NCI-H1417 treated with DMSO at 0.1 percent for 48 hours (cell line): ENCODE results near the gene KRTAP5-1.

Experiments
- DNase-seq: peaks from one replicate; lab custom pipeline; 2025; lab: John Stamatoyannopoulos, UW

The KRTAP5-1 gene

DNA sequence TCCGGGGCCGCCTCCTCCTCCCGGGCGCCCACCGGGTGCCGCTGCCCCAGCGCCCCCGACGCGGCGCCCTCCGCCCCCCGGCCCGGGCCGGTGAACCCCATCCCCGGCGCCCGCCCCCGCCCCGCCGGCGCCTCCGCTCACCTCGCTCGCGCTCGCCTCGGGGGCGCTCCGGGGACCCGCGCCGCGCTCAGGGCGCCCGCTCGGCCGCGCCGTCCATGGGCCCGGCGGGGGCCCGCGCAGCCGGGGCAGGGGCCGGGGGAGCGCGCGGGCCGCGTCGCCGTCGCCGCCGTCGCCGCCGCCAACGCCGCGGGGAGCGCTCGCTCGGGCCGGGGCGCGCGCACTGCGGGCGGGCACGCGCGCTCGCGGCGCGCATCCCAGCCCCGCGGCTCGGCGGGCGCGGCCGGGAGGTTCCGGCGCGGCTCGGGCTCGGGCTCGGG lies 13.3 kb downstream of the KRTAP5-1 start:
- DNase-seq, result no peak

DNA sequence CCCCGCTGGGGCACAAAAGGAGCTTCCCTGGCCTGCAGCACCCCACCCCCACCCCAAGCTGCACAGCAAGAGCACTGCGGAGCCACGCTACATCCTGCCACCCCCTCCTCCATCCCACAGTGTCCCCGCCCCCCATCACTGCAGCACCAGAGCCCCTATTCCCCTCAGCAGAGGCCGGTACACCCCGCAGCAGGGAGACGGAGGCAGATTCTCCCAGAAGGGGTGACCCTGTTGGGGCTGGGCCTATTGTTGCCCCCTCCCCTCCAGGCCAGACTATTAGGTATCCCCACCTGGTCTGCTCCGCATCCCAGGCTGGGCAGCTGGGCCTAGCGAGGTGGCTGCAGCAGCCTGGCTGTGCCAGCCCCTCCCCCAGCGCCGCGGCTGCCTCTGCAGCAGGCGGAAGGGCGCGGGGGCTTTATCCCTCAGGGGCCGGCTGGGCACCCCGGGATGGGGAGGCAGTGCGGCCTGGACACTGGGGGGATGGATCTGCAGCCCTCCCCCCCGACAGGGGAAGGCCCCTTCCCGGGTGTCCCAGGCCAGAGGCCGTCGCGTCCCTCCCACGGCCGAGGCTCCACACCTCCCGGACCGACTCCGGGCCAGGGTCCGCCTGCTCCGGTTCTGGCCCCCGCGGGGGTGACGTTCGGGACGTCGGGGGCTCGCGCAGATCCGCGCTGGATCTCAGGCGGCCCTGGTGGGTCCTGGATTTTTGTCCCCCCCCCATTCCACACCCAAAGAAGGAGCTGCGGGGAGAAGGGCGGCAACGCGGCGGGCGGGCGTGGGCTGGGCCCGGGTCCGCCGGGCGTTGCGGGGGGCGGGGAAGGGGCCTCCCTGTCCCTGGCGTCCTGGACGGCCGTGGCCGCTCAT lies 14.0 kb downstream of the KRTAP5-1 start:
- no peak for DNase-seq

DNA sequence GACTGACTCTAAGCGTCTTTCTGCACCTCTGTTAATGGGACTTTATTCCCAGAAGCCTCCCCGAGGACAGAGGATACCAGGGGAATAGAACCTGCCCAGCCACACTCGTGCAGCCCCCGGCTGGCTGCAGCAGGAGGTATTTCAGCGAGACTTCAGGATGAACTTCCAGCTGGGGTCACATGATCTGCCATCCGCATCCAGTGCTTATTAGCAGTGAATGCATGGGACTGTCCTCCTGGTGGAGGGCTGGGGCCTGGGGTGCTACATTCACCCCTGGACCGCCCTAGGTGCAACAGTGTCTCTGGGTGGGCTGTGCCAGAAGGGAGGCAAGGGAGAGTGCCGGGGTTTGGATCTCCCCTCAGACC lies 14.6 kb downstream of the KRTAP5-1 start:
- DNase-seq, result no peak

- no peak for DNase-seq
These were observed 15.1 kb downstream of the KRTAP5-1 start for GRCh38 chr11:1570001-1570453.

- DNase-seq, result no peak
These were observed 15.8 kb downstream of the KRTAP5-1 start for GRCh38 chr11:1569251-1569780.

DNA sequence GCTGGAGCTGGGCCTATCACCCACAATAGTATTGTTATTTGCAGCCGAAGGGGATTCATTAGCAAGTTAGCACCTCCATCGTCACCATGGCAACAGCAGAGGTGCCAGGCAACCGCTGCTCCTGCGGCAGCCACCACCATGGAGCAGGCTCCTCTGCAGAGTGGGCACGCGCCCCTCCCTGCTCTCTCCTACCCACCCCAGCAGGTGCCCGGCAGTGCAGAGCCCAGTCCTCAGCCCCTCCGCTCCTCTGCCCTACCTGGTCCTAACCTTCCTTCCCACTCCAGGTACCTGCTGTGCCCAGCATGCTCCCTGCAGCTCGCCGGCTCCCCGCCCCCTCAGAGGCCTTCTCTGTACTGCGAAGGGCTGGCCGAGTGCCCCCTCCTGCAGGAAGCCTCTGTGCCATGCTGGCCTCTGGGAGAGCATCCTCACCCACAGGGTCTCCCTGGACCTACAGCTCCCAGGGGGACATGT lies 16.6 kb downstream of the KRTAP5-1 start:
- peak; percentile 66 for DNase-seq

DNA sequence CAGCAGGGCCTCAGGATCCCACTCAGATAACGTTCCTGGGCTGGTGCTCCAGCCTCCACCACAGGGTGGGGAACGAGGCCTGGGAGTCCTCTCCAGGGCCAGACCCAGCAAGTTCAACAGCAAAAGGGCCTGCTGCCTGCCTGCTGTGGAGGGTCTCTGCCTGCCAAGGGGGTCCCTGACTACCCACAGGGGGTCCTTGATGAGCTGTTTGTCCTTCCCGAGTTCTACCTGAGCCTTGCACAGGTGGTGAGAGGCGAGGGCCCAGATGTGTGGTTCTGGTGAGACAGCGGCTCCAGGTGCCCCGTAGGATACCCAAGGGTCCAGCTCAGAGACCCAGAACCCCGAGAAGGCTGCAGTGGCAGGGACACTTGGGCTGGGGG lies 17.4 kb downstream of the KRTAP5-1 start:
- no peak for DNase-seq

DNA sequence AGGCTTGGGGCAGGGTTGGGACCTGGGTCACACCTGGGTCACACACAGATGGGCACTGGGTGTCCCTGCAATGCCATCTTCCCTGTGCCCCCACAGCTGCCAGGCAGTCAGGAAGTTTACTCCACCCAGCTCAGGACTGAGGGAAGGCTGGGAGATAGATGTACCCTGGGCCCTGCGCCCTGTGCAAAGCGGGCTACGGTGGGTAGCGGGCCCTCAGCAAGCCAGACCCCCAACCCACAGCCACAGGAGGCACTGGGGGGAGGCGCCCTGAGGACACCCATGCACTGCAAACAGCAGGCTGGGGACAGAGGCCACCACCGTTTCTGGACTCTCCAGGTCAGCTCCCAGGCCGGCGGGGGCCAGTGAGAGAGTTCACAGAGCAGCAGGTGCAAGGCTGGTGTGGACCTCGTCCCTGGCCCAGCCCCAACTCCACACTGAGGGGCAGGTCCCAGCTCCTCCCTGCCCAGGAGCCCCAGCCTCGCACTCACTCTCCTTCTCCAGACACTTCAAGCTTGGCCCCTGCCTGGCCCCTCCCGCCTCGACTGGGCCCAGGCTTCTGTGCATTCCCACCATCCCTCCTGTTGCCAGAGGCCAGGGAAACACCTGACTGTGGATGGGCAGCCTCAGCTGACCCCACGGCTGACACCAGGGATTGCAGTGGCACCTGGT lies 17.9 kb downstream of the KRTAP5-1 start:
- no peak for DNase-seq

- DNase-seq, result no peak
These were observed 18.6 kb downstream of the KRTAP5-1 start for GRCh38 chr11:1566381-1567051.

GRCh38 chr11:1565904-1566247 lies 19.2 kb downstream of the KRTAP5-1 start:
- no peak for DNase-seq

DNA sequence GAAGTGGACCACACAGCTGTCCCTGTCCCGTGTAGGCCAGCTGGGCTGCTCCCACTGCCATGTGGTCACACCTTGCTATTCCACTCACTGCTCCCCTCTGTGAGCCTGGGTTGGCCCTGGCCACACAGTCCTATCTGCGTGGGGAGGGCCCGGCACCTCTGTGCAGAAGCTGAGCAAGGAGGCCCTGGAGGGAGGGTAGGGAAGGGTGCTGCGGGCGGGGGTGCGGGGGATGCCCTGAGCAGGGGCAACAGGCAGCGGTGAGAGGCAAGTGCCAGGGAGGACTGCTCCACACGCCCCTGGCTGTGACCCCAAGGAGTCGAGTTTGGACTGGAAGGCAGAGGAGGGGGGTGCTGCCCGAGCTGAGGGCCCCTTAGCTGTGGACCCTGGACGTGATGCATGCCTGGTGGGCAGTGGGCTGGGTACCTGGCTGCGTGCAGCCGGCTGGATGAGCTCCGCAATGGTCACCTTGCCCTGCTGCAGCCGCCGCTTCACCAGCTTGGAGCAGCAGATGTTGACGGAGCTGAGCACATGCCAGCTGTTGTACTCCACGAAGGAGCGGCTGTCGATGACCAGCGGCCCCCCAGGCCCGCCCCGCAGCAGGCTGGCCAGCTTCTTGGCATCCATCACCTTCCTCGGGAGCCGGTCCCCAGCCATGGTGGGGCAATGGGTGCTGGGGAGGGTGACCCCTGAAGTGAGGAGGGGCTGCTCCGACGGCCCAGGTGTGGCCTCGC lies 19.7 kb downstream of the KRTAP5-1 start:
- DNase-seq, result no peak

- DNase-seq, result no peak
These were observed 20.4 kb downstream of the KRTAP5-1 start for GRCh38 chr11:1564535-1565172.

DNA sequence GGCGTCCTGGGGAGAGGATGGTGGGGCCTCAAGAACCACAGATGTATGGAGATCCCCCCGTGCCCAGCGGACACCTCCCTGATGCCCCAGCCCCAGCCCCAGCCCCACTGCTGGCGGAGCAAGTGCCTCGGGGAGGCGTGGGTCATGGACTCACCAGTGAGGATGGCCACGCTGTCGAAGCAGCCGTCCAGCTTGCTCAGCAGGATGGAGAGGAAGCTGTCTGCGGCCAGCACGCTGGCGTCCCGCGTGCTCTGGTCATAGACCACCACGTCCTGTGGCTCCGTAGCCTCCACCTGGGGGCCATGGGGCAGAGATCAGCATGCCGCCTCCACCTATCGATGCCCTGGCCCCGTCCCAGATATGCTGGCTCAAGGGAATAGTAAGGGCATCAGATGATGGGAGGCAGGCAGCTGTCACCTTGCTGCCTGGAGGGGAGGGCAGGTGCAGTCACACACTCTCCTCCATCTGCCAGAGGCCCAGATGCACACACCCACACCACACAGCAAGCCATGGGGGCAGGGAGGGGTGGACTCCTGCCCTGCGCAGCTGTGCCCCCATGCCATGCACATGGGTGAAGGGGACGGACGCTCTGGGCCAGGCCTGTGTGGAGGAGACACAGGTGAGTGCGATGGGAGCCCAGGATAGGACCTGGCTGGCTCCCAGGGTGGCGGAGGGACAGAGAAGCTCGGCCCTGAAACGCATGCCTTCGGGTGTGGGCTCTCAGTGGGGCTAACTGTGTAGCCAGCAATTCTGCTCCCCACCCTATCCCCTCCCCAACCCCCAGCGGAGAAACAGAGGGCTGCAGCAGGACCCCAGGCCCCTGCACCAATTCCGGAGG lies 21.2 kb downstream of the KRTAP5-1 start:
- no peak for DNase-seq

DNA sequence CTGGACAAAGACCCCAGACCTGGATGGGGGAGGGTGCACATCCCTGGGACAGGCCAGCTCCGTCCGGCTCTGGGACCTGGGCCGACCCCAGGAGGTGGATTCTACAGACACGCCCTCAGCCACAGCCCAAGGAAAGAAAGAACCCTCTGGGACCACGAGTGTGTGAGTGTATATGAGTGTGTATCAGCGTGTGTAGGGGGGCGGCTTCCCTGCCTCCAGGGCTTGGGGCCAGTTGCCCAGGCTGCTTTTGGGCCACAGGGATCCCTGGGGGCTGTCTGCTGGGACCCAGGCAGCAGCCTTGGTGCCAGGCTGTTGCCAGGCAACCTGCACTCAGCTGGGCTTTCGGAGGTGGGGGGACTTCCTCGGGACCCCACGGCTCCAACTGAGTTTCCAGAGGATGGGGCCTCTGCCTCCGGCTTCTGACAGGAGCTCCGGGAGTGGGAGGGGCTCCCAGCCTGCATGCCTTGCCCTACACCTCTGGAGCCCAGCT lies 21.9 kb downstream of the KRTAP5-1 start:
- no peak for DNase-seq

DNA sequence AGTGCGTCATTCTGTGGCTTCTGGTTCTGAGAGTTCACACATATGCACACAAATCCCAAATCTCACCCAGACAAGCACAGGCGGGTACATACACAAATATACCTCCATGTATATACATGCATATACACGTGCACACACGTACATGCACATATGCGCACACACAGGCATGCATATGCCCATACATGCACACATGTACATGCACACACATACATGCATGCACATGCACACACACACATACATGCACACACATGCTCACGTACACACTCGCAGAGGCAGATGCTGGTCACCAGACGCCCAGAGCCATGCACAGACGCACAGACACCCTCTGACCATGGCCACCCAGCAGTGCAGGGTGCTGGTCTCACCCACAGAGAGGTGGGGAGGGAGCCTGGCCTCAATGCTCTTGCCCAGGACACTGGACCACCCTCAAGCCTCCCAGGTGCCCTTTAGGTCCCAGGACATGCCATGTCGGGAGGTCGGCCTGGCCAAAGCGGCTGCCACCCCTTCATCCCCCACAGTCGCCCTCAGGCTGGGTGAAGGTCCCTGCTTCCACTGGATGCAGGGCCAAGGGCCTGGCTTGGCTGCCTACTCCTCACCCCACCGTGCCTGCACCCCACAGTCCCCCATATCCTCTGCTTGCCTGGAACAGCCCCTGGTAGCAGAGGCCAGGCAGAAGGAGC lies 22.5 kb downstream of the KRTAP5-1 start:
- no peak for DNase-seq

DNA sequence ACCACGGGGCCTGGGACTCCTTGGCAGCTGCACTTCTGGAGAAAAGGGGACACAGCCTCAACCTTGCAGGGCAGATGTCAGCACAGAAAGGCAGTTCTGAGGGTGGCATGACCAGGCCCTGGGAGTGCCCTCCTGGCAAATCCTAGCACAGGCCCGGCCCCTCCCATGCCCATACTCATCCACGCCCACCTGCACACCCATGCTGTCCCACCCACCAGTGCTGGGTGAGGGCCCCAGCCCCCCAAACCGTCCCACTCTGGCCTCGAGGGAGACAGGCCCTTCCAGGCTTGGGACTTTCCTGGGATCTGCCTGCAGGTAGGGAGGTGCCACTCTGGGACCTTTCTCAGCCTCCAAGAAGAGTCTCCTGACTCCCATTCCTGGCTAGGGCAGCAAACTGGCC lies 23.1 kb downstream of the KRTAP5-1 start:
- DNase-seq, result no peak

- no peak for DNase-seq
These were observed 23.8 kb downstream of the KRTAP5-1 start for GRCh38 chr11:1561266-1561665.

DNA sequence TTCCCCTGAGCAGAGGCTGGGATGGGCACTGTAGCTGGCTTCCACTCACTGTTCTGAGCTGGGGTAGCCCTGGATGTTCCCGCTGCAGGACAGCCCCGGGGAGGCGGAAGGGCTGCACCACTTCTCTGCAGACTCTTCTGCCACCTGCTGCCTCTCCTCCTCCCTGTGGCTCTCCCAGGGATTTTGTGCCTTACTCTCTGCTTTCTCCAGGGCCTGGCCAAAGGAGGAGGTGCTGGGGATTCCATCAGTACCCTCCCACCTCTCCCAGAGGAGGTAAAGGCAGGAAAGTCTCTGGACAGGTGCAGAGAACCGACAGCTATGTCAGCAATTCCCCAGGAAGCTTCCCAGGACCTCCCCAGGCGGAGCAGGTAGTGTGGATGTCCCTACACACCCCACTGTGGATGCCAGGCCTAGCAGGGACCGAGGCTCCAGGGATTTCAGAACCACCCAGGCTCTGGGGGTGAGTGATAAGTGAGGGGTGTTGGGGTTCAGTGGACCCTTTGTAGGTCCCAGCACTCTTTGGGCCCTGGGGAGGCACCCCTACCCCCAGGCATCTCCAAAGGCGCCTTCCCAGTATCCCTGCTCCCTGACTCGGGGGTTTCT lies 24.3 kb downstream of the KRTAP5-1 start:
- no peak for DNase-seq

DNA sequence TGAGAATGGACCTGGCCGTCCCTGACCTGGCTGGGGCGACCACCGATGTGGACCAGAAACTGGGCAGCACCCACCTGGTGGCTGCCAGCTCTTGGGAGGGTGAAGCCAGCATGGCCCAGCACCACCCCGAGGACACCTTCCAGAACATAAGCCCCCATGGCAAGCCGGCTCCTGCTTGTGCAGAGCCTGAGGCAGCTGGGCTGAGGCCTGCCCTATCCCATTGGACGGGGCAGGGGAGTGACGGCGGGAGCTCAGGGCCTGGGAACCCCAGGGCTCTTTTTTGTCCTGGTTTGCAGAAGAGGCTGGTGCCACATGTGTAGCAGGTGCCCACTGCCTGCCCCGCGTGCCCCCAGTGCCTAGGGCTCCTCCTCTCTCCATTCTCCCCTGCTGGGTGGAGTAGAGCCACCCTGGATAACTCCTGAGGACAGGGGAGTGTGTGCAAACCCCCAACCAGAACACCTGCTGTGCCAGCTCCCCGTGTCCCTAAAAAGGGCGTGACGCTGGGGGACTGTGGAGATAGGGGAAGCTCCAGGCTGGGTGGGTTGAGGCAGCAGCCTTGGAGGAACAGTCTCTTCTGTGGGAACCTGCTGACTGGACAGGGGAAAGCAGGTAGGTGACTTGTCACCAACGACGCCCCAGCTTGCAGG lies 25.0 kb downstream of the KRTAP5-1 start:
- no peak for DNase-seq
